OCI-LY1 (cell line): ENCODE data around the gene AGL.
"Not testable (repeated sequence)": the region's sequence is repeated elsewhere in the genome, so short reads cannot be mapped to it uniquely, and the experiment has no call there.

Source experiments
- H2AFZ ChIP-seq: fragments of 200-600 bp; sonication (generic), shearing (Covaris generic); 2 replicates; pipeline ENCODE4 v1.6.0; 2014; ENCODE audit warnings: antibody characterized with exemption, mild to moderate bottlenecking, low read length
- H3F3A ChIP-seq: fragments of 200-600 bp; sonication (generic), shearing (Covaris generic); 2 replicates; pipeline ENCODE4 v1.6.0; 2014; ENCODE audit warnings: mild to moderate bottlenecking, antibody characterized with exemption, low read length, moderate library complexity; ENCODE audit not compliant: insufficient read depth
- H3K27ac ChIP-seq: fragments of 200-600 bp; sonication (generic); 2 replicates; pipeline ENCODE4 v1.5.1; 2014; ENCODE audit warnings: low read length, mixed run types, mild to moderate bottlenecking, low read depth; ENCODE audit not compliant: poor library complexity, severe bottlenecking
- H3K27me3 ChIP-seq: fragments of 200-600 bp; sonication (generic); 2 replicates; pipeline ENCODE4 v1.6.0; 2014; ENCODE audit warnings: antibody characterized with exemption, mild to moderate bottlenecking, low read length, moderate library complexity; ENCODE audit not compliant: insufficient read depth
- H3K36me3 ChIP-seq: fragments of 200-600 bp; sonication (generic); 2 replicates; pipeline ENCODE4 v1.6.1; 2014; ENCODE audit warnings: mild to moderate bottlenecking, antibody characterized with exemption, low read length, moderate library complexity, mixed read lengths; ENCODE audit not compliant: insufficient read depth
- H3K4me1 ChIP-seq: fragments of 200-600 bp; sonication (generic); 2 replicates; pipeline ENCODE4 v1.5.1; 2014; ENCODE audit warnings: mild to moderate bottlenecking, low read length, moderate library complexity; ENCODE audit not compliant: insufficient read depth, severe bottlenecking
- H3K4me2 ChIP-seq: fragments of 200-600 bp; sonication (generic), shearing (Covaris generic); 2 replicates; pipeline ENCODE4 v1.6.1; 2014; ENCODE audit warnings: low read length
- H3K4me3 ChIP-seq: fragments of 200-600 bp; sonication (generic); 2 replicates; pipeline ENCODE4 v1.5.1; 2014; ENCODE audit warnings: low read length, low read depth, mild to moderate bottlenecking, mixed read lengths; ENCODE audit not compliant: poor library complexity, severe bottlenecking
- H3K79me2 ChIP-seq: fragments of 200-600 bp; shearing (Covaris generic); 2 replicates; pipeline ENCODE4 v1.6.1; 2016; ENCODE audit warnings: mixed run types, low read length, mixed read lengths; ENCODE audit not compliant: insufficient read depth
- H3K9ac ChIP-seq: fragments of 200-600 bp; sonication (generic), shearing (Covaris generic); 2 replicates; pipeline ENCODE4 v1.6.1; 2014; ENCODE audit warnings: mild to moderate bottlenecking, low read length, mixed read lengths
- H3K9me2 ChIP-seq: fragments of 200-600 bp; sonication (generic), shearing (Covaris generic); 2 replicates; pipeline ENCODE4 v1.6.1; 2014; ENCODE audit warnings: low read depth, mild to moderate bottlenecking, low read length, mixed read lengths
- H3K9me3 ChIP-seq: fragments of 200-600 bp; shearing (Covaris generic); 2 replicates; pipeline ENCODE4 v1.6.1; 2014; ENCODE audit warnings: low read length, mixed read lengths
- H4K20me1 ChIP-seq: fragments of 200-600 bp; sonication (generic), shearing (Covaris generic); 2 replicates; pipeline ENCODE4 v1.6.0; 2016; ENCODE audit warnings: mild to moderate bottlenecking, low read length; ENCODE audit not compliant: insufficient read depth
- EZH2 ChIP-seq: fragments of 200-600 bp; sonication (generic), shearing (Covaris generic); IDR thresholded peaks from 2 replicates; pipeline ENCODE4 v1.8.0; 2017; ENCODE audit warnings: borderline replicate concordance, mixed run types, mild to moderate bottlenecking, antibody characterized with exemption, low read length, moderate library complexity, mixed read lengths
- TF ChIP-seq, protein P1 (sequence below): fragments of 200-600 bp; sonication (generic), shearing (Covaris generic); IDR thresholded peaks from 2 replicates; pipeline ENCODE4 v1.5.1; 2017; ENCODE audit warnings: mild to moderate bottlenecking, antibody characterized with exemption, low read length, moderate library complexity, mixed read lengths

Gene AGL

GRCh38 chr1:99955375-99955774, 105.2 kb downstream of the AGL start:
- no peak overlapping the region for H3K4me2 ChIP-seq
- 0 out of 2 replicates have a peak, but pooled peaks cover 3% of the 10 kb centered on the region for H3K9me3 ChIP-seq
- H3F3A ChIP-seq = no peaks in the 10 kb centered on the region
- H3K27me3 ChIP-seq = no peaks in the 10 kb centered on the region
- H3K4me3 ChIP-seq = no peak overlapping the region
- H3K4me1 ChIP-seq = no peaks in the 10 kb centered on the region
- no peaks in the 10 kb centered on the region for H3K79me2 ChIP-seq
- H3K9ac ChIP-seq = no peak overlapping the region
- no peaks in the 10 kb centered on the region for H3K36me3 ChIP-seq
- H2AFZ ChIP-seq = no peak overlapping the region
- H3K27ac ChIP-seq = no peak overlapping the region
- H4K20me1 ChIP-seq = no peaks in the 10 kb centered on the region
- no peak for TF ChIP-seq EZH2
- TF ChIP-seq, protein P1, sequence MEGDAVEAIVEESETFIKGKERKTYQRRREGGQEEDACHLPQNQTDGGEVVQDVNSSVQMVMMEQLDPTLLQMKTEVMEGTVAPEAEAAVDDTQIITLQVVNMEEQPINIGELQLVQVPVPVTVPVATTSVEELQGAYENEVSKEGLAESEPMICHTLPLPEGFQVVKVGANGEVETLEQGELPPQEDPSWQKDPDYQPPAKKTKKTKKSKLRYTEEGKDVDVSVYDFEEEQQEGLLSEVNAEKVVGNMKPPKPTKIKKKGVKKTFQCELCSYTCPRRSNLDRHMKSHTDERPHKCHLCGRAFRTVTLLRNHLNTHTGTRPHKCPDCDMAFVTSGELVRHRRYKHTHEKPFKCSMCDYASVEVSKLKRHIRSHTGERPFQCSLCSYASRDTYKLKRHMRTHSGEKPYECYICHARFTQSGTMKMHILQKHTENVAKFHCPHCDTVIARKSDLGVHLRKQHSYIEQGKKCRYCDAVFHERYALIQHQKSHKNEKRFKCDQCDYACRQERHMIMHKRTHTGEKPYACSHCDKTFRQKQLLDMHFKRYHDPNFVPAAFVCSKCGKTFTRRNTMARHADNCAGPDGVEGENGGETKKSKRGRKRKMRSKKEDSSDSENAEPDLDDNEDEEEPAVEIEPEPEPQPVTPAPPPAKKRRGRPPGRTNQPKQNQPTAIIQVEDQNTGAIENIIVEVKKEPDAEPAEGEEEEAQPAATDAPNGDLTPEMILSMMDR = no peak
- H3K9me2 ChIP-seq = no peaks in the 10 kb centered on the region

GRCh38 chr1:99956755-99957154, 106.6 kb downstream of the AGL start:
- Histone ChIP-seq H3K9me3 (0 out of 2 replicates have a peak, but pooled peaks cover 3% of the 10 kb centered on the region), H3K9ac (no peak overlapping the region), H3K4me2 (no peak overlapping the region), H3K27ac (no peak overlapping the region), H3K79me2 (no peaks in the 10 kb centered on the region), H4K20me1 (no peaks in the 10 kb centered on the region), H3K4me3 (no peak overlapping the region), H3F3A (no peaks in the 10 kb centered on the region), H3K27me3 (no peaks in the 10 kb centered on the region), H2AFZ (no peak overlapping the region), H3K36me3 (no peaks in the 10 kb centered on the region), H3K4me1 (no peaks in the 10 kb centered on the region), H3K9me2 (no peaks in the 10 kb centered on the region)
- TF ChIP-seq EZH2 = no peak
- TF ChIP-seq, protein P1 = no peak

- H3K9me3 ChIP-seq = 0 out of 2 replicates have a peak, but pooled peaks cover 3% of the 10 kb centered on the region
- H4K20me1 ChIP-seq = no peaks in the 10 kb centered on the region
- no peak overlapping the region for H3K4me2 ChIP-seq
- H3K4me3 ChIP-seq = no peak overlapping the region
- H3K27me3 ChIP-seq = no peaks in the 10 kb centered on the region
- no peak overlapping the region for H2AFZ ChIP-seq
- no peak overlapping the region for H3K9ac ChIP-seq
- TF ChIP-seq, protein P1 = no peak
- no peak for TF ChIP-seq EZH2
- no peak overlapping the region for H3K27ac ChIP-seq
- no peaks in the 10 kb centered on the region for H3K79me2 ChIP-seq
- no peaks in the 10 kb centered on the region for H3K4me1 ChIP-seq
- no peaks in the 10 kb centered on the region for H3K36me3 ChIP-seq
- H3K9me2 ChIP-seq = no peaks in the 10 kb centered on the region
- no peaks in the 10 kb centered on the region for H3F3A ChIP-seq
Observed at GRCh38 chr1:99957818-99958217, 107.7 kb downstream of the AGL start.

DNA sequence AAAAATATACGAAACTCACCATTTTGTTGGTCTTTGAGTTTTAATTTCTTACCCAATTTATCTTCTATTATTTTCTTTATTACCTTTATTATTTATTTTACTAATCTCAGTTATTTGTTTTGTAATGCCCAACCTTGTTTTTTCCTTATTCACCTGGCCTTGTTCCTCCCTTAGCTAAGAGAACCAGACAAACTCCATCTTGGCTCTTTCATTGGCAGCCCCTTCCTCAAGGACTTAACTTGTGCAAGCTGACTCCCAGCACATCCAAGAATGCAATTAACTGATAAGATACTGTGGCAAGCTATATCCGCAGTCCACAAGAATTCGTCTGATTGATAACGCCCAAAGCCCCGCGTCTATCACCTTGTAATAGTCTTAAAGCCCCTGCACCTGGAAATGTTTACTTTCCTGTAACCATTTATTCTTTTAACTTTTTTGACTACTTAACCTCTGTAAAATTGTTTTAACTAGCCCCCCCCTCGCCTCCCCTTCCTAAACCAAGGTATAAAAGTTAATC, 109.1 kb downstream of the AGL start:
- not testable (repeated sequence) for H3K9me2 ChIP-seq, H4K20me1 ChIP-seq, H3K4me2 ChIP-seq, H3F3A ChIP-seq, H3K4me3 ChIP-seq, H3K27ac ChIP-seq, H3K27me3 ChIP-seq, H3K36me3 ChIP-seq, H2AFZ ChIP-seq, H3K4me1 ChIP-seq, H3K9ac ChIP-seq, H3K79me2 ChIP-seq, H3K9me3 ChIP-seq

DNA sequence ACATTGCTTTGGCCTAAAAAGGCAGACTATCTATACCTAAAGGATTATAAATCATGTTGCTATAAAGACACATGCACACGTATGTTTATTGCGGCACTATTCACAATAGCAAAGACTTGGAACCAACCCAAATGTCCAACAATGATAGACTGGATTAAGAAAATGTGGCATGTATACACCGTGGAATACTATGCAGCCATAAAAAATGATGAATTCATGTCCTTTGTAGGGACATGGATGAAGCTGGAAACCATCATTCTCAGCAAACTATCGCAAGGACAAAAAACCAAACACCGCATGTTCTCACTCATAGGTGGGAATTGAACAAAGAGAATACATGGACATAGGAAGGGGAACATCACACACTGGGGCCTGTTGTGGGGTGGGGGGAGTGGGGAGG, 110.1 kb downstream of the AGL start:
- H3F3A ChIP-seq, H3K4me2 ChIP-seq, H3K27me3 ChIP-seq, H4K20me1 ChIP-seq, H3K4me3 ChIP-seq, H2AFZ ChIP-seq, H3K36me3 ChIP-seq, H3K9me2 ChIP-seq, H3K4me1 ChIP-seq, H3K9ac ChIP-seq, H3K79me2 ChIP-seq, H3K9me3 ChIP-seq, H3K27ac ChIP-seq: not testable (repeated sequence)
